ENCODE data around the gene TTC31. TPM values are rescaled to one million over a fixed set of nuclear protein-coding genes. Genes with fewer than 3 reads are reported as not detected.

Gene TTC31
- total and polyA plus RNA-seq, 2 donors (not counting 1 experiment from before 2014, with no cell fraction given): 68.5 to 72.3 TPM

DNA sequence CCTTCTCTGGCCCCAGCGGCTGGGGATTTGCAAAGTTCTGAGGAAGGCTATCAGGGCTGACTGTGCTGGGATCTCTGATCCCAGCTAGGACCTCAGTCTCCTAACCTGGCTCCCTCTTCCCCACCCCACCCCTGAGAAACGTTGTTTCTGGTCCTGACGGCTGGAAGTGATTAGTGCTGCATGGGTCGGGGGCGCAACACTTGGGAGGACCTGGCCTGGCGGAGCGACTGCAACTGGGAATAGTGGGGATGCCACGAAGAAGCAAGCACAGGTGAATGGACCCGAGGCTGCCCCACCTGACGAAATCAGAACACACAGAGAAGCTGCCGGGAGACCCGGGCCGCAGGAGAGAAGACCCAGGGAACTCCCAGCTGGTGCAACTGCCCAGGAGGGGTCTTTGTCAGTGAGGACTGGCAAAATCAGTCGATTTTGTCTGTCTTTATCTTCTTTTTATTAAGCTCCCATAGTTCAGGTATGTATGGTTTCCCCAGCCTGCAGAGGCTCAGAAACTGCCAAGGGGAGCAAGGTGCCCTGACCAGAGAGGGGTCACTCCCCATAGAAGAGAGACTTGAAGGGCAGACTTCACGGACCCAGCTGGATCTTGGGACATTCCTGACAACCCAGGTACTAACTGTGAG lies 17.2 kb downstream of the TTC31 start:
- peak overlapping the region; percentile 60 for H3K4me3 Mint-ChIP-seq
- H3K9me3 ChIP-seq (ENCODE audit: control extremely low read depth in 1 of 3, control insufficient read depth in 2 of 3, insufficient read depth in 1 of 3, low read length in 2 of 3): peaks cover 0 to 31% (median 0%) of the 10 kb centered on the region in 3 donors
- peaks cover 58% of the 10 kb centered on the region for H3K4me1 Mint-ChIP-seq
- H3K27ac Mint-ChIP-seq: no peak overlapping the region
- H3K4me2 ChIP-seq (replicated peaks; ENCODE audit: low read depth, low read length, poor library complexity, severe bottlenecking): peak overlapping the region; percentile 91
- WGBS (ENCODE audit: insufficient coverage): 52% methylated on average over 11 of the region's 15 CpGs
- no peaks in the 10 kb centered on the region for H3K79me2 ChIP-seq (ENCODE audit: control insufficient read depth, insufficient read depth, low read length)
- H3K4me3 ChIP-seq (ENCODE audit: control extremely low read depth in 1 of 5, extremely low read depth in 1 of 5, insufficient read depth in 1 of 5, low read depth in 2 of 5, low read length in 4 of 5): no peak overlapping the region
- peaks cover 49 to 54% of the 10 kb centered on the region in 2 donors for H3K4me1 ChIP-seq (ENCODE audit: control insufficient read depth in 2 of 2, insufficient read depth in 2 of 2, low read length in 2 of 2)
- H4K20me1 ChIP-seq (ENCODE audit: control insufficient read depth, insufficient read depth, low read length, poor library complexity, severe bottlenecking): no peaks in the 10 kb centered on the region
- ATAC-seq (ENCODE audit: low read depth) (no peak), DNase-seq (no peak)
- POLR2A ChIA-PET: interaction anchor here (0.6 to 1.5 kb wide), 3 partner anchors 17 to 124 kb away, joined by 3 to 8 read pairs (median 3); partner anchors contain the start of genes CCDC142 and TTC31
- peaks cover 0 to 79% (median 38%) of the 10 kb centered on the region in 4 experiments for H3K27me3 ChIP-seq (replicated peaks in 1 of 4; ENCODE audit: control extremely low read depth in 1 of 4, control insufficient read depth in 3 of 4, insufficient read depth in 4 of 4, low read length in 3 of 4)
- H3K27me3 Mint-ChIP-seq: peaks cover 63% of the 10 kb centered on the region
- intact Hi-C loops (cut with micrococcal nuclease): loop anchor here (5.0 kb wide), 1 partner anchor 32 kb away; no protein-coding TSS in a partner anchor
- peaks cover 0 to 2% of the 10 kb centered on the region in 2 experiments for H3K36me3 ChIP-seq (replicated peaks in 1 of 2; ENCODE audit: control extremely low read depth in 1 of 2, control insufficient read depth in 1 of 2, extremely low read depth in 1 of 2, insufficient read depth in 2 of 2, low read length in 1 of 2)
- H3K27ac ChIP-seq (ENCODE audit: low read length in 2 of 2): no peak overlapping the region
- CTCF ChIA-PET: interaction anchor here (0.6 to 3.0 kb wide), 5 partner anchors 13 to 87 kb away, joined by 3 to 16 read pairs (median 7); partner anchors contain the start of genes CCDC142 and TTC31
- no peak overlapping the region for H3K9ac ChIP-seq (ENCODE audit: low read length)
- no peaks in the 10 kb centered on the region for H3K9me3 Mint-ChIP-seq (ENCODE audit: insufficient read depth)
- no peak overlapping the region for H2AFZ ChIP-seq (ENCODE audit: insufficient read depth, low read depth, low read length, poor library complexity, severe bottlenecking)
- TF ChIP-seq CTCF (IDR thresholded peaks at IDR 0.05) (no peak), EZH2 (IDR thresholded peaks at IDR 0.05; ENCODE audit: borderline replicate concordance, insufficient read depth, low read depth, low read length, poor library complexity, severe bottlenecking) (no peak)

- ChIA-PET CTCF (interaction anchor here (0.6 to 3.0 kb wide), 6 partner anchors 9 to 86 kb away, joined by 3 to 16 read pairs (median 6); partner anchors contain the start of genes CCDC142 and TTC31), POLR2A (interaction anchor here (1.5 kb wide), 1 partner anchor 18 kb away, joined by 8 read pairs; the partner anchor contains the start of genes CCDC142 and TTC31)
- ATAC-seq (ENCODE audit: low read depth) (no peak), DNase-seq (no peak)
- peaks cover 0 to 31% (median 0%) of the 10 kb centered on the region in 3 donors for H3K9me3 ChIP-seq (ENCODE audit: control extremely low read depth in 1 of 3, control insufficient read depth in 2 of 3, insufficient read depth in 1 of 3, low read length in 2 of 3)
- Mint-ChIP-seq H3K9me3 (ENCODE audit: insufficient read depth) (no peaks in the 10 kb centered on the region), H3K27me3 (peaks cover 65% of the 10 kb centered on the region), H3K4me1 (peaks cover 61% of the 10 kb centered on the region), H3K27ac (no peak overlapping the region), H3K4me3 (no peak overlapping the region)
- no peak overlapping the region for H3K4me3 ChIP-seq (ENCODE audit: control extremely low read depth in 1 of 5, extremely low read depth in 1 of 5, insufficient read depth in 1 of 5, low read depth in 2 of 5, low read length in 4 of 5)
- no peaks in the 10 kb centered on the region for H4K20me1 ChIP-seq (ENCODE audit: control insufficient read depth, insufficient read depth, low read length, poor library complexity, severe bottlenecking)
- no peak overlapping the region for H3K4me2 ChIP-seq (replicated peaks; ENCODE audit: low read depth, low read length, poor library complexity, severe bottlenecking)
- peaks cover 49 to 54% of the 10 kb centered on the region in 2 donors for H3K4me1 ChIP-seq (ENCODE audit: control insufficient read depth in 2 of 2, insufficient read depth in 2 of 2, low read length in 2 of 2)
- no peak for TF ChIP-seq CTCF (IDR thresholded peaks at IDR 0.05)
- no peak for TF ChIP-seq EZH2 (IDR thresholded peaks at IDR 0.05; ENCODE audit: borderline replicate concordance, insufficient read depth, low read depth, low read length, poor library complexity, severe bottlenecking)
- H3K27me3 ChIP-seq (replicated peaks in 1 of 4; ENCODE audit: control extremely low read depth in 1 of 4, control insufficient read depth in 3 of 4, insufficient read depth in 4 of 4, low read length in 3 of 4): peaks cover 0 to 84% (median 38%) of the 10 kb centered on the region in 4 experiments
- no peaks in the 10 kb centered on the region for H3K79me2 ChIP-seq (ENCODE audit: control insufficient read depth, insufficient read depth, low read length)
- no peak overlapping the region for H2AFZ ChIP-seq (ENCODE audit: insufficient read depth, low read depth, low read length, poor library complexity, severe bottlenecking)
- intact Hi-C loops (cut with micrococcal nuclease): no loop called here
- H3K27ac ChIP-seq (ENCODE audit: low read length in 2 of 2): no peak overlapping the region
- peaks cover 0 to 6% of the 10 kb centered on the region in 2 experiments for H3K36me3 ChIP-seq (replicated peaks in 1 of 2; ENCODE audit: control extremely low read depth in 1 of 2, control insufficient read depth in 1 of 2, extremely low read depth in 1 of 2, insufficient read depth in 2 of 2, low read length in 1 of 2)
- no peak overlapping the region for H3K9ac ChIP-seq (ENCODE audit: low read length)
These were observed 17.7 kb downstream of the TTC31 start for GRCh38 chr2:74500578-74500946.
